Cerebellar cortex (tissue), 1 donor: ENCODE data around the gene ZNF629.

ENCODE experiments used
- DNase-seq: peaks from one replicate; pipeline ENCODE4 v3.0.0-alpha.2; 2015; ENCODE audit warnings: low spot score

ZNF629 gene

GRCh38 chr16:30748634-30749445, 38.2 kb downstream of the ZNF629 start:
- no peak for DNase-seq

- DNase-seq = peak; percentile 99
Measured at GRCh38 chr16:30747799-30748633, 39.0 kb downstream of the ZNF629 start, which contains the start of gene PHKG2. Gene PHKG2, plus strand, starts transcription at chr16:30748425. Its CDS starts 396 bp downstream, at chr16:30748821.

GRCh38 chr16:30747331-30747730, 39.7 kb downstream of the ZNF629 start:
- no peak for DNase-seq

- DNase-seq = no peak
Measured at GRCh38 chr16:30746638-30747175, 40.3 kb downstream of the ZNF629 start.

- no peak for DNase-seq
Measured at GRCh38 chr16:30745082-30745481, 41.9 kb downstream of the ZNF629 start.

- DNase-seq = no peak
Measured at GRCh38 chr16:30744183-30744582, 42.8 kb downstream of the ZNF629 start.

- no peak for DNase-seq
Measured at GRCh38 chr16:30743716-30744115, 43.3 kb downstream of the ZNF629 start.

- no peak for DNase-seq
Measured at GRCh38 chr16:30741461-30741914, 45.5 kb downstream of the ZNF629 start.

- no peak for DNase-seq
Measured at GRCh38 chr16:30740364-30741251, 46.4 kb downstream of the ZNF629 start.

GRCh38 chr16:30738984-30739951, 47.7 kb downstream of the ZNF629 start:
- DNase-seq = no peak

GRCh38 chr16:30737794-30738648, 49.0 kb downstream of the ZNF629 start:
- DNase-seq = no peak

GRCh38 chr16:30736995-30737793, 49.8 kb downstream of the ZNF629 start:
- no peak for DNase-seq

- no peak for DNase-seq
Measured at GRCh38 chr16:30731411-30731810, 55.6 kb downstream of the ZNF629 start.

GRCh38 chr16:30728899-30729672, 57.9 kb downstream of the ZNF629 start:
- no peak for DNase-seq
